HK-2 (cell line): ENCODE results near the gene ROR1.

ENCODE experiments used
- DNase-seq: peaks from one replicate; pipeline ENCODE4 v3.0.0-alpha.2; 2018; ENCODE audit not compliant: unreplicated experiment

The ROR1 gene

DNA sequence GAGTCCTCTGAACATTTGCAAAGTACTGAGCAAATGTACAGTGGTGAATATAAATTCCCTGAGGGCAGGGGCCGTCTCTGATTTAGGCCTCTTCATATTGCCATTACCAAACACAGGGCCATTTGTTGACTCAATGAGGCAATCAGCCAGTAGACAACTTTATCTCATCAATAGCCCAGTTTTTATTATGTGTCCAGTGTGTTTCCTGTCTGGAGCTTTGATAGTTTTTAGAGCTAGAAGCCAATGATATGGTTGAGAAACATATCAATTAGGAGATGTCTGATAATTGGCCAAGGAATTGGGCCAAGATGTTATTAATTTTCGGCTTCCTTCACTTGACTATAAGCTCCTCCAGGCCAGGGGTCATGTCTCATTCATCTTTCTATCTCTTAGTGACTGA is 163.0 kb downstream of the ROR1 start:
- no peak for DNase-seq

GRCh38 chr1:63937461-63938022 is 163.7 kb downstream of the ROR1 start:
- DNase-seq = no peak

DNA sequence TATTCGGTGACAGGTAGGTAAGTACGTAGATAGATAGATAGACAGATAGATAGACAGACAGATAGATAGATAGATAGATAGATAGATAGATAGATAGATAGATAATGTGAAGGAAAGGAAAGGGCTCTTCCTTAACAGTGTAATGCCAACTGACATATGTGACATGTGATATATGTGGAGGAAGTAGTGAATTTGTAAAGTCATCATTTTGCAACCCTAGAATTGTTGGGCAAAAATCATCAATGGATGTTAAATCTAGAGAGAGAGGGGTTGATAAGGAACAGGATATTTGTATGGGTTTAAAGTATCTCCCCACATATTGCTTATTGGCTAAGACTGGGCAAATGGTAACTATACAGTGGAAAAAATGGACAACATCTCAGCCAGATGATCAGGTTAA is 166.6 kb downstream of the ROR1 start:
- no peak for DNase-seq

- no peak for DNase-seq
Observed at GRCh38 chr1:63943393-63943792, 169.6 kb downstream of the ROR1 start.

GRCh38 chr1:63945943-63946342 is 172.1 kb downstream of the ROR1 start:
- DNase-seq = no peak

DNA sequence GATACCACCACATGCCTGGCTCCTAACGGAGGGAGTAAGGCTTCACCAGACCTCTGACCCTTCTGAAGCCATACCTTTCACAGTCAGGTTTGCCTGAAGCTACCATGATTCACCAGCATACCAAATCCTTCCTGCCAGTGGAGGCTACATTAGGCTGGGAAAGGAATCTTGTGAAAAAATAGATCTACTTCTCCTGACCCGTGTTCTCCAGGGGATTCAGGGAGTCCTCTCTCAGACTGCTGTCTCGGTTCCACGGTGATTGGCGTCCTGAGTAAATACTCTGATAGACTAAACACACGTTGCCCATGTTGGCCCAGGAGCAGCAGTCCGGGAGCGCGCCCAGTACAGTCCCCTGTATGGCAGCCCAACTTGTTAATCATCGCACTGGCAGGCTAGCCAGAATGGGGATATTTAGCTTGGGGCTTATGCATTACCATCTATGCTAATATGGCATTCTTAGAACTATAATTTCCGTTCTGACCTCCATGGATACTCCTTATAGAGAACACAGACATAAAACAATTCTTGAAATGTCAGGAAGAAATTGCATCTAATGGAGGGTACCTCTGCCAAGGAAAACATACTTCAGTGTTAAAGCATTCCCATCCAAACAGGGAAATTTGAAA is 173.2 kb downstream of the ROR1 start:
- no peak for DNase-seq

- no peak for DNase-seq
Observed at GRCh38 chr1:63947904-63948303, 174.1 kb downstream of the ROR1 start.

DNA sequence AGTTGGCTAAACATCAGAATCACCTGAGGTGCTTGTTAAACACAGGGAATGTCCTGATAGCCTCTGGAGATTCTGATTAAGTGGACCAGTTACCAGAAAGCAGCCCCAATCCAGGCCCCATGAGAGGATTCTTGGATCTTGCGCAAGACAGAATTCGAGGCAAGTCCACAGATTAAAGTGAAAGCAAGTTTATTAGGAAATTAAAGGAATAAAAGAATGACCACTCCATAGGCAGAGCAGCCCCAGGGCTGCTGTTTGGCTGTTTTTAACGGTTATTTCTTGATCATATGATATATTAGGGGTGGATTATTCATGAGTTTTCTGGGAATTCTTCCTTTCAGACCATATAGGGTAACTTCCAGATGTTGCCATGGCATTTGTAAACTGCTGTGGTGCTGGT is 176.2 kb downstream of the ROR1 start:
- DNase-seq = no peak

- no peak for DNase-seq
Observed at GRCh38 chr1:63951059-63951946, 177.5 kb downstream of the ROR1 start.

DNA sequence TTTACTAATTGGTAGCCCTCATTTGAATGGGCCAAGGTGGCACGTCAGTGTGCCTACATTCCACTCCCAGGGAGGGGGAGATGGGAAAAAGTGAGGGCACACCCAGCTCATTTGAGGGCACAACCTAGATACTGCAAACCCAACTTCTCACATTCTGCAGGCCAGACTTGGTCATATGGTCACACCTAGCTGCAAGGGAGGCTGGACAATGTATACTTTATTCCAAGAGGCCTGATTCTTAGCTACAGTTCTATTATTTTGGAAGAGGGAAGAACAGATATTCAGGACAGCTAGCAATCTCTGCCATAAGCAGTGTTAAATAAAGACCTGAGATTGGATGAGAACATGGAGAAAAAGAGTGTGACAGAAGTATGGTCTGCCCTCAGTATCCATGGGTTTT is 180.4 kb downstream of the ROR1 start:
- DNase-seq = no peak

DNA sequence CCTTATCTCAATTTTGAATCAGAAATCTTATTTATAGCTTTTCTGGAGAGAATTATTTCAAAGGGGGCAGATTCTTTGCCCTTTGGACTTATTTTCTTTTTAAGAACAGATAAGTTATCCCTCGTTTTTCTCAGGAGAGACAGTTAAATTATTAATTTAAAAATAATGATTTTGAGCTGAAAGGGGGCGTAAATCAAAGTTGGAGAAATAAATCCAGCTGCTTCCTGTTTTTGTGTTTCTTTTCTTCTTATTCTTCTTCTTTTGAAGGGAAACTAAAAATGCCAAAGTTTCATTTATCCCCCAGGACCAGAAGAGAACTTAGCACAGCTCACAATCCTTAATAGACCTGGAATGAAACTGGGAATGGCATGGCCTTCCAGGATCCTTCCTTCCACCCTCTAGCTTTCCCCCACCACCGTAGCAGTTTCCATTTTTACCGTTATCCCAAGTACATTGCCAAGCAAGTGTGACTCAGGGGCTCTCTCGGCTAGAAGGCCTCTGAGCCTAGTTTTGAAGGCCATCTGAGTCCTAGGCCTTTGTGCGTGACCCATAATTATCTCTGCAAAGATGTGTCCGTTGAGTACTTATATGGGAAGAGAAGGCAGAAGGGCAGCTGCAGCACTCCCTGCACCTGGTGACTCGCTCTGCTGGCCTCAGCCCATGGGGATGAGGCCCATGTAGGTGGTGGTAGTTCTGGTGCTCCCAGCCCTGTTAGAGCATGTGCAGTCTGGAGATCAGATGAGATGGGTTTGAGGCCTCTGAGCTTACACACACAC is 181.7 kb downstream of the ROR1 start:
- DNase-seq = no peak

- no peak for DNase-seq
Observed at GRCh38 chr1:63958556-63958955, 184.7 kb downstream of the ROR1 start.

- no peak for DNase-seq
Observed at GRCh38 chr1:63960326-63960725, 186.5 kb downstream of the ROR1 start.

- DNase-seq = no peak
Observed at GRCh38 chr1:63966016-63966415, 192.2 kb downstream of the ROR1 start.

- DNase-seq = no peak
Observed at GRCh38 chr1:63967901-63968300, 194.1 kb downstream of the ROR1 start.

- no peak for DNase-seq
Observed at GRCh38 chr1:63968663-63969440, 195.0 kb downstream of the ROR1 start.

DNA sequence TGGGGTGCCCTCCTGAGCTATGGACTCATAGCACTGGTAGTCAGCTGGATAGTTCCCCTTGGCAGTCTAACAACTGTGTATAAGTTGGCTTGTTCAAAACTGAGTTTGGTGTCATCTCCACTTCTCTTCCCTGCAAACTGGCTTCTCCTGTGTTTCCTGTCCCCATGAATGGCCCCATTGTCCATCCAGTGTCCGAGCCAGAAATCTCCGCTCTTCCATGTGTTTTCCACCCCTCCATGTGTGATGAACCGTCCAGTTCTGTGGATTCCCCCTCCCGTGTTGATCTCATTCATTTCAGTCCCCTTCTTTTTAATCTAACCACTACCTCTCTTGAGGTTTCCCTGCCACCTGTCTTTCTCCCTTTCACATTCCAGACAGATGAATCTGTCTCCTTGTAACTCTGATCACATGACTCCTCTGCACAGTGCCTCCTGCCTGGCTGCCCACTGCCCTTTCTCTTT is 195.7 kb downstream of the ROR1 start:
- peak; percentile 52 for DNase-seq

- DNase-seq = no peak
Observed at GRCh38 chr1:63971557-63971956, 197.7 kb downstream of the ROR1 start.

DNA sequence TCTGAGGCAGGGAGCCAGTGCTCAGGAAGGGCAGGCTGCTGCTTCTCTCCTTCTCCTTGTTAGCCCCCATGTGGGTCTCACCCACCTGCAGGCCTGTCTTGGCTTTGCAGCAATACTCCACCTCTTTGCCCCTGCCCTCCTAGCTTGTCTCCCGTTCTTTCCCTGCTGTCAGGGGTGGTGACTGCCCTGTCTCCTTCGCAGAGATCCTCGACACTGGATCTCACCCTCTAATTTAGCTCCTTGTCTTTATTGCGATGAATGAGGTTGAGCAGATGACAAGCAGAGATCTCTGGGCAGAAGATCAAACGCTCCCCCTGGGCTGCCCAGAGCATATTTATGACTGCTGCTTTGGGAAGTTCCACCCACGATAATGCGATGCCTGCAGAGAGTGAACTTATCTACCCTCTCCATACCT is 199.2 kb downstream of the ROR1 start:
- no peak for DNase-seq

DNA sequence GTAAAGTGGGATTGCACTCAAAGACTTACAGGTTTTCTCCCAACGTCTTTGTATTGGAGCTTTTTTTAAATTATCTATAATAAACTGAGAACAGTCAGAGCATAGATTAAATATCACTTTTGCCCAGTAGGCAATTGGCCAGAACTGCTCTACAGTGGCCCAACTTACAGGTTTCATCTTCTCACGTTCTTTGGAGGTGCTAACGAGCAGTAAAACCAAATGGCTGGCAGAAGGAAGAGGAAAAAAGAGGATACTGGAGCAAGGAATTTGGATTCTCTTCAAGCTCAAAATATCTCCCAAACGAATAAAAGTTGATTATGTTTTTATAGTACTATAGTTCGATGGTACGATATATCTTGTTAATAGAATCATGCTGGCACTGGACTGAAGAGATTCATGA is 201.1 kb downstream of the ROR1 start:
- DNase-seq = no peak

GRCh38 chr1:63975481-63975880 is 201.7 kb downstream of the ROR1 start:
- DNase-seq = no peak
